NCI-H82 treated with DMSO at 0.1 percent for 48 hours (cell line): Measurements from ENCODE around the gene CLDN10.
"Not testable (repeated sequence)": the region's sequence is repeated elsewhere in the genome, so short reads cannot be mapped to it uniquely, and the experiment has no call there.

Source experiments
- DNase-seq: peaks from one replicate; lab custom pipeline; 2025; ENCODE audit not compliant: unreplicated experiment; lab: John Stamatoyannopoulos, UW

Gene CLDN10

DNA sequence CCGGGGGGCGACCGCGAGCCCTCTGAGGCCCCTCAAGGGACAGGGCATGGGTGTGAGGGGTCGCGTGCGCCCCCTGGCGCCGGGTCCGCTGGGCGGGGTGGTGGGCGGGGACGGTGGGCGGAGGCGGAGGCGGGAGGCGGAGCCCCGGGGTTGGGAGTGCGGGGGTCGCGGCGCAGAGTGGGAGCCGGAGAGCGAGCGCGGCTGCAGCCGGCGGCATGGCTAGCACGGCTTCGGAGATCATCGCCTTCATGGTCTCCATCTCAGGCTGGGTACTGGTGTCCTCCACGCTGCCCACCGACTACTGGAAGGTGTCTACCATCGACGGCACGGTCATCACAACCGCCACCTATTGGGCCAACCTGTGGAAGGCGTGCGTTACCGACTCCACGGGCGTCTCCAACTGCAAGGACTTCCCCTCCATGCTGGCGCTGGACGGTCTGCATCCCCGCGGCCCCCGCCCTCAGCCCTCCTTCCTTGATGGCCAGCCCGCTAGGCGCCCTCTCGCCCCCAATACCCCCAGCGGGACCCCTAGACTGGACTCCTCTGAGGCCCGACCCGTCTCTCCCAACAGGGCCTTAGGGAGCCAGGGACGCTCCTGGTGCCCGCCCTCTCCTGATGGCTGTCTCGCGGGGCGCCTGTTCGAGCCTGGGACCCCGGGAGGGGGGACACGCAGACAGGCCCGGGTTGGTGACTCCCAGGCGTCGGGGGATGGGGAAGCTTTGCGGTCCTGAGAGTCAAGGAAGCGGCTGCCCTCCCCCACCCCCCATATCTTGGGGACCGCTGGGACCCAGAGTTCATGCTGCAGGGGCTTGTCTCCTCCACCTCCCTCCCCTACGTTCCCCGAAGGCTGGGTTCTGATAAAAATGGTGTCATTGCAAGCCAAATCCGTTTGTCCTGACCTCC, at the start of gene CLDN10:
TSS of gene CLDN10 (plus strand) at position 182 of the 903 bp plus-strand sequence. CDS start at position 216, 34 bp downstream.
- no peak for DNase-seq

DNA sequence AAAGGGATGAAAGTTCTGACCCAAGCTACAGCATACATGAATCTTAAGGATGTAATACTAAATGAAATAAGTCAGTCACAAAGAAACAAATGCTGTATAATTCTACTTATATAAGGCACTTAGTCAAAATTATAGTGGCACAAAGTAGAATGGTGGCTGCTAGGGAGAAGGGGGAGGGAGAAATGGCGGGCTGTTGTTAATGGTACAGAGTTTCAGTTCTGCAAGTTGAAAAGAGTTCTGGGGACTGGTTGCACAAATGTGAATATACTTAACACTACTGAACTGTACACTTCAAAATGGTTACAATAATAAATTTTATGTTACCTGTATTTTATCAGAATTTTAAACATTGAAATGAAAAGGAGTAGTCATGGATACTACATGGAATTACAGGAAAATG, 48.9 kb upstream of the CLDN10 start:
- DNase-seq, result no peak

DNA sequence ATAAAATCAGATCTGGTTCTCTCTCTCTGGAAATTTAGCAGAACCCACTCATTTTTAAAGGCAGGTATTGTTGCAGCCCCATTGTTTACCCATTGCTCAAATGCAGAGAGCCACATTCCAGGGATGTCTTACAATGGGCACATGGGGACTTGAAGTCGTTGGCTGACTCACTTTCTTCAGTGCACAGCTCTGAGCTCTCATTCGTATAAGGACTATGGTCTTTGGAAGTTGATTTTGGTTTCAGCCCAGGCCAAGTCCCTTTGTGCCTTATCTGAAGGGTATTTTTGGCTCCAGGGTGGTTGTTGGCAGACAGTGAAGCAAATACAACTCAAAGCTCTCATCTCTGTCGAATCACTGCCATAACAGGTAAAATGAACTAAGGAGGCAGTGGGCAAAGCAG, 47.3 kb upstream of the CLDN10 start:
- DNase-seq, result no peak

- no peak for DNase-seq
Observed at GRCh38 chr13:95505986-95506385, 46.5 kb upstream of the CLDN10 start.

DNA sequence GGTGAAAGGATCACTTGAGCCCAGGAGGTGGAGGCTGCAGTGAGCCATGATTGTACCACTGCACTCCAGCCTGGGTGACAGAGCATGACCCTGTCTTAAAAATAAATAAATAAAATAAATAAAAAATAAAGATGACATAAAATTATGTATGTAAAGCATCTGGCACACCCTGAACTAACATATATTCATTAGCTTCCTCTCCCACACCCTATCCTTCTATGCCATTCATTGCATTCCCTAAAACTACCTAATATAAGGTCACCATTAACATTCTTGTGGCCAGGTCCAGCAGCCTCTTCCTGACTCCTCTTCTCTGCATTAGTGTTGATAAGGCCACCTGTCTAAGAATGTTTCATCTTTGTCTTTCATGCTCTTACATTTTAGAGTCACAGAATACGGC, 44.5 kb upstream of the CLDN10 start:
- DNase-seq, result no peak

GRCh38 chr13:95508996-95509395, 43.5 kb upstream of the CLDN10 start:
- no peak for DNase-seq

DNA sequence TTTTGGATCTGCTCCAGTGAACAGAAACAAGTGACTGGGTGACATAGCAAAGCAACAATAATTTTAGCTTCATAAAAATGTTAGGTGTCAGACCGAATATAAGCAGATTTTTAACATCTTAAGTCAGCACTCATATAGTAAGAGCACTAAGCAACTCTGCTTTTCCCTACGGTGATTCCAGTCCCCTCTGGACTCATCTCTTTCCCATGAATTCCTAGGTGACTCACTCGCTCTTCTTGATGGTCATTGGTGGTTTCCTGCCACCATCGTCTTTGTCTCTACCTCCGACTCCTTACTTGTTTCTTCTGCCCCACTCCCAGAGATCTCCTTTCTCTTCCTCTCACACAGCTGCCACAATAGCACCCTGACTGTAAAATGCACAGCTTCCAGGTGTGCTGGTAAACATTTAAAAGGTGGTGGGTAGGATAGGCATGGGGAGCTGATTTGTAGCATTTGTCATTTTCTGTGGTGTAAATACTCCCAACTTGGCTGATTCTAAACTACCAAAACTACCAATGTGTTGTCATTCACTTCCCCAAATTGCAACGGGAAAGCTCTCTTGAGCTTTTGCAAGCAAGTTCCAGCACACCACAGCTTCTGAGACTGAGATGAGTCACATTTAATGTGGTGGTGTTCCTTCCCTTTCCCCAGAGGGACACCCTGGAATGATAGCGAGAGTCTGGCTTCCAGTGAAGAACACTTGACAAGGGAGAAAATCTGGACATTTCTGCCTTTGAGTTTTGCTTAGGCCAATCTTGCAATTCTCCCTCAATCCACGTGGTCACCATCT, 42.8 kb upstream of the CLDN10 start:
- DNase-seq, result no peak

- no peak for DNase-seq
Observed at GRCh38 chr13:95510950-95511349, 41.6 kb upstream of the CLDN10 start.

DNA sequence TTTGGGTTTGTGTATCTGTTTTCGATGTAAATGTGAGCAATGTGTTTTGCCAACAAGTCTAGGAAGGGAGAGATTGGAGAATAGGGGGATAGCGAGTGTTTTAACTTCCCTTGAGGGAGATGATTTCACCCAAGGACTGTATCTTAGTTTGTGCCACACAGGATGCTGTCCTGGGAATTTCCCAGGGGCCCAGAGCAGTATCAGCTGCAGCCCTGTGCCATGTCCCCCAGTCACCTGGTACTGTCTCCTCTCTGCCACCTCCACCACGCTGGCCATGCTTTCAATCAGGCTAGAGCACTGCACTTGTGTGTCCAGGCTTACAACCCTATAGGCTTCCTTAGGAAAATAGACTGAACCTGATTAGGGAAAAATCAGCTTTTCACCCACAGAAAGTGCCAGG, 40.1 kb upstream of the CLDN10 start:
- no peak for DNase-seq

- no peak for DNase-seq
Observed at GRCh38 chr13:95512957-95513356, 39.6 kb upstream of the CLDN10 start.

GRCh38 chr13:95515606-95516005, 36.9 kb upstream of the CLDN10 start:
- not testable (repeated sequence) for DNase-seq

GRCh38 chr13:95516021-95516420, 36.5 kb upstream of the CLDN10 start:
- no peak for DNase-seq

GRCh38 chr13:95516492-95516891, 36.0 kb upstream of the CLDN10 start:
- DNase-seq, result no peak

DNA sequence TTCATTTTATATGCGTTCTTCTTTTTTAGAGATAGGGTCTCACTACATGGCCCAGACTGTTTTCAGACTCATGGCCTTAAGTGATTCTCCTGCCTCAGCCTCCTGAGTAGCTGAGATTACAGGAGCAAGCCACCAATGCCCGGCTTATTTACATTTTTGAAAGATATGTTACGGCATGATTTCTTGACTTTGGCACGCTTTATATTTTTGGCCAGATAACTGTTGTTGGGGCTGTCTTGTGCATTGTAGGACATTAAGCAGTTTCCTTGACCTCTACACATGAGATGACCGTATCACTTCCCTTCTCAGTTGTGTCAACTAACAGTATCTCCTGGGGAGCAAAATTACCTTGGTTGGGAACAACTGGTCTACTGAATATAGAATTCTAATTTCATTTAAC, 28.9 kb upstream of the CLDN10 start:
- no peak for DNase-seq

GRCh38 chr13:95524264-95524901, 28.1 kb upstream of the CLDN10 start:
- no peak for DNase-seq

DNA sequence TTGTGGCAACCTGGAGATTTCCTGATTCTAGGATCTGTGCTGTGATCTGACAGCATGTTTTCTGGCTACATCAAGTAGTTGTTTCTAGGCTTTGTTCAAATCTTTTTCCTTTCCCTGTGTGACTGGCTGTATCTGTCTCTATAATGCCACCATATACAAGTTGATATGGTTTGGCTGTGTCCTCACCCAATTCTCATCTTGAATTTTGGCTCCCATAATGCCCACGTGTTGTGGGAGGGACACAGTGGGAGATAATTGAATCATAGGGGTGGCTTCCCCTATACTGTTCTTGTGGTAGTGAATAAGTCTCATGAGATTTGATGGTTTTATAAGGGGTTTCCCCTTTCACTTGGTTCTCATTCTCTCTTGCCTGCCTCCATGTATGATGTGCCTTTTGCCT, 24.6 kb upstream of the CLDN10 start:
- DNase-seq, result no peak

GRCh38 chr13:95530178-95530577, 22.3 kb upstream of the CLDN10 start:
- no peak for DNase-seq

- DNase-seq, result no peak
Observed at GRCh38 chr13:95533545-95534160, 18.9 kb upstream of the CLDN10 start.

GRCh38 chr13:95535243-95535642, 17.3 kb upstream of the CLDN10 start:
- DNase-seq, result no peak

DNA sequence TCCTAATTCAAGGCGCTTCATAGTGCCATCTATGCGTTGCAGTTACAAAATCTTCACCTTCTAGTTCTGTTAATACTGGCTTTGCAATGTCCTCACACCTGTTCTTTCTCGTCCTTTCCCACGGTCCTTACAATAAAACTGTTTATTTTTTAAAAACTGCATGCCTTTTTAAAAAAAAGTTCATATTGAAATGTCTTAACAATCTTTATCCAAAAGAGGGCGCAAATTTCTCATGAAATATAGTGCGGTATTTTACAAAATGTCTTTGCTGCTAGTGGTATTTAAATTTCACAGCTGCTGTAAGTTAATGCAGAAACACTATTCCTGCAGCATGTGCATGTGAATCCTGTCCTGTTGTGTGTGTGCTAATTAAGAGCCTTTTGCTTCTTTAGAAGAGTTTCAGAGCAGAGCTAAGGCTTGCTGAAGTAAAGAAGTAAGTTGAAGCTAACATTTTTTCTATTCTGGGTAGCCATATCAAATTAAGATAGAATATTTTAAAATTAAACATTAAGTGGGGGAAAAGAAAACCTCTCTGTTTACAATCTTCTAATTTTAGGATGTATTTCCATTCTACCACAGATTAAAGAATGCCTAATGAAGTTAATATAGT, 15.8 kb upstream of the CLDN10 start:
- no peak for DNase-seq

DNA sequence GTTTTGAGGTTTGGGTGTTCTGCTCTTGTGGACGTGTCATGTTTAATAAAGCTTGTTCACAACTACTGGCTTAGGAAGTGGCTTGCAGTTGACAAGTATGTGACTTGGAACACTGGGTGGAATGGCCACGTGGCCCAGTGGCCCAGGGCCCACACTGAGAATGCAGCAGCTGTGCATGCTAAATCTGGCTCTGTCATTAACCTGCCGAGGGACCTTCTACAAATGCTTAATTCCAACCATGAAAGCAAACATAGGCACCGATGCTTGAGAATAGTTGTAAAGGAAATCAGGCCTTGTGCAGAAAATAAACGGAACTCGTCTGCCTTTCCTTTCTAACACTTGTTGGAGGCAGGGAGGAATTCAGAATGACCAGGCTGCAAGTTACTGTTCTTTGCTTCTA, 11.6 kb upstream of the CLDN10 start:
- no peak for DNase-seq
